Left ventricle myocardium superior (tissue), 1 donor: ENCODE measurements around the gene NCK1. TPM values are rescaled to one million over a fixed set of nuclear protein-coding genes. Genes with fewer than 3 reads are reported as not detected.
"Not testable (repeated sequence)": the region's sequence is repeated elsewhere in the genome, so short reads cannot be mapped to it uniquely, and the experiment has no call there.

ENCODE experiments used
- ATAC-seq: fragments of 200-7000 bp; cut with Tn5 transposase; one replicate; pipeline ENCODE4 v1.9.1; 2020; ENCODE audit warnings: mild to moderate bottlenecking, moderate library complexity
- DNase-seq: peaks from one replicate; pipeline ENCODE4 v3.0.0-alpha.2; 2020
- intact Hi-C: fragments of 100-400 bp; cut with micrococcal nuclease; formaldehyde crosslinking; loops from one replicate; pipeline ENCODE4 v1.11.0; 2022
- total RNA-seq: library from RNA; stranded (reverse); fragmentation: NEBNext Ultra II Directional; extraction: Animal tissue kit (Norgen Biotek cat#: 25700); gene quantifications from one replicate; pipeline ENCODE4 v1.2.1, GENCODE V29; 2021
- donor health status: DM: no; HTN: yes; CAD: no; lungs with severe emphysema.

The NCK1 gene
- total RNA-seq, 1 donor from 2014 or later: 22.4 TPM

DNA sequence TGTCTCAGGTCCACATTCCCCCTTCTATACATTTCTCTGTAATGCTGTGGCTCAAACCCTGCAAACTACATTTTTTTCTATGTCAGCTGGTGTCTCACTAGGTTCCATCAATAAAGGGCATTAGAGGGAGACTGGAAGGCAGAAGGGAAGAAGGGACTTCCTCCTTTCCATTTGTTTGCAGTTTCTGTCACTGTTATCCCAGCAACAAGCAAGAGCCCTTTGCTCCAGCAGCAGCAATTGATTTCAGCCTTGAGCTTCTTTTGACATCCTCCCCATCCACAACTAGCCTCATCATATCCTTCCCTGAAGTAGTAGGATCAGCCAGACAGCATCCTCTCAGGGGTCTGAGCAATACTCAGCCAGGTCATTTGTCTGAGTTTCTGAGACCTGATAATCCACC, 5.3 kb upstream of the NCK1 start:
- DNase-seq (no peak), ATAC-seq (no peak)
- intact Hi-C loops: no loop called here

- intact Hi-C loops: no loop called here
- ATAC-seq (no peak), DNase-seq (no peak)
These were observed 3.6 kb upstream of the NCK1 start for GRCh38 chr3:136858381-136858780.

DNA sequence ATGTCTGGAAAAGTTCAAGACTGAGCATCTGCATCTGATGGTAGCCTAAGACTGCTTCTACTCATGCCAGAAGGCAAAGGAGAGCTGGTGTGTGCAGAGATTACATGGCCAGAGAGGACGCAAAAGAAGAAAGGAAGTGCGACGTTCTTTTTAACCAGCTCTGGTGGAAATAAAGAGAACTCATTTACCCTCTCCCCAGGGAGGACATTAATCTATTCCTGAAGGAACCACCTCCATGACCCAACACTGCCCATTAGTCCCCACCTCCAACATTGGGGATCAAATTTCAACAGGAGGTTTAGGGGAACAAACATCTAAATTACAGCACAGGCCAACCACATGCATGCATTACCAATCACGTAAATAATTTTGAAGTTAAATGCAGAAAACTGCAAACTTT, 1.5 kb upstream of the NCK1 start:
- no peak for DNase-seq

GRCh38 chr3:136862617-136863322, 762 bp downstream of the NCK1 start:
- intact Hi-C loops: no loop called here
- DNase-seq (peak; percentile 72), ATAC-seq (peak; percentile 65)

More for the DNA sequence above, 1.5 kb upstream of the NCK1 start:
- no peak for ATAC-seq
- intact Hi-C loops: no loop called here

DNA sequence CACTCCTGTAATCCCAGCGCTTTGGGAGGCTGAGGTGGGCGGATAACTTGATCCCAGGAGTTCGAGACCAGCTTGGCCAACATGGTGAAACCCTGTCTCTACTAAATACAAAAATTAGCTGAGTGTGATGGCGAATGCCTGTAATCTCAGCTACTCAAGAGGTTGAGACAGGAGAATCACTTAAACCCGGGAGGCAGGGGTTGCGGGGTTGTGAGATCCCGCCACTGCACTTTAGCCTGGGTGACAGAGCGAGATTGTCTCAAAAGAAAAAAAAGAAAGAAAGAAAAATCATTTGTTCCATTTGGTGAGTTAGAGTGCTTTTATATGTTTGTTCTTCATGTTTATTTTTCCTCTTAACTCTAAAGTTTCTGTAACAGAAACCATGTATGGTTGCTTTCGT, 7.3 kb downstream of the NCK1 start:
- intact Hi-C loops: no loop called here
- ATAC-seq: no peak
- DNase-seq: no peak

DNA sequence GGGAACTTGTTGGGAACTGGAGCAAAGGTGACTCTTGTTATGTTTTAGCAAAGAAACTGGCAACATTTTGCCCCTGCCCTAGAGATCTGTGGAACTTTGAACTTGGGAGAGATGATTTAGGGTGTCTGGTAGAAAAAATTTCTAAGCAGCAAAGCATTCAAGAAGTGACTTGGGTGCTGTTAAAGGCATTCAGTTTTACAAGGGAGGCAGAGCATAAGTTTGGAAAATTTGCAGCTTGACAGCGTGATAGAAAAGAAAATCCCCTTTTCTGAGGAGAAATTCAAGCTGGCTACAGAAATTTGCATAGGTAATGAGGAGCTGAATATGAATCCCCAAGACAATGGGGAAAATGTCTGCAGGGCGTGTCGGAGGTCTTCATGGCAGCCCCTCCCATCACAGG, 10.2 kb downstream of the NCK1 start:
- intact Hi-C loops, ATAC-seq, DNase-seq: not testable (repeated sequence)

DNA sequence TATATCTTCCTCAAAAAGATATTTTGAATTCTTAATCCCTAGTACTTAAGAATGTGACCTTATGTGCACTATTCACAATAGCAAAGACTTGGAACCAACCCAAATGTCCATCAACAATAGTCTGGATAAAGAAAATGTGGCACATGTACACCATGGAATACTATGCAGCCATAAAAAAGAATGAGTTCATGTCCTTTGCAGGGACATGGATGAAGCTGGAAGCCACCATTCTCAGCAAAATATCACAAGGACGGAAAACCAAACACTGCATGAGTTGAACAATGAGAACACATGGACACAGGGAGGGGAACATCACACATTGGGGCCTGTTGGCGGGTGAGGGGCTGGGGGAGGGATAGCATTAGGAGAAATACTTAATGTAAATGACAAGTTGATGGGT, 17.5 kb downstream of the NCK1 start:
- intact Hi-C loops, ATAC-seq, DNase-seq: not testable (repeated sequence)

DNA sequence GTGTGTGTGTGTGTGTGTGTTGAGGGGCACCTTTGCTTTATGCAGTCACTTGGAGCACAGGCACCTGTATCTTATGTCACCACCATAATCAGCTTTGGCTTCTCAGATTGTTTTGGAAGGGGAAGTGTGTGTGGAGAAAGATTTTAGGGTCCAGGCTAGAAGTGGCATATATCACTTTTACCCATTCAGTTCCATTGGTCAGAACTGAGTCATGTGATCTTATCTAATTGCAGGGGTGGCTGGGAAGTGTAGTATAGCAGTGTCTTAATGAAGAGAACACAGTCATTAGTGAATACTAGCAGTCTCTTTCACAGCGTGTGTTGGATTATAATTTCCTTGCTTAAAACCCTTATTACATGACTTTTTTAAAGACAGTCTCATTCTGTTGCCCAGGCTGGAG, 20.6 kb downstream of the NCK1 start:
- ATAC-seq: no peak
- DNase-seq: no peak
- intact Hi-C loops: no loop called here

- DNase-seq (no peak), ATAC-seq (no peak)
- intact Hi-C loops: no loop called here
These were observed 22.1 kb downstream of the NCK1 start for GRCh38 chr3:136883967-136884720.

DNA sequence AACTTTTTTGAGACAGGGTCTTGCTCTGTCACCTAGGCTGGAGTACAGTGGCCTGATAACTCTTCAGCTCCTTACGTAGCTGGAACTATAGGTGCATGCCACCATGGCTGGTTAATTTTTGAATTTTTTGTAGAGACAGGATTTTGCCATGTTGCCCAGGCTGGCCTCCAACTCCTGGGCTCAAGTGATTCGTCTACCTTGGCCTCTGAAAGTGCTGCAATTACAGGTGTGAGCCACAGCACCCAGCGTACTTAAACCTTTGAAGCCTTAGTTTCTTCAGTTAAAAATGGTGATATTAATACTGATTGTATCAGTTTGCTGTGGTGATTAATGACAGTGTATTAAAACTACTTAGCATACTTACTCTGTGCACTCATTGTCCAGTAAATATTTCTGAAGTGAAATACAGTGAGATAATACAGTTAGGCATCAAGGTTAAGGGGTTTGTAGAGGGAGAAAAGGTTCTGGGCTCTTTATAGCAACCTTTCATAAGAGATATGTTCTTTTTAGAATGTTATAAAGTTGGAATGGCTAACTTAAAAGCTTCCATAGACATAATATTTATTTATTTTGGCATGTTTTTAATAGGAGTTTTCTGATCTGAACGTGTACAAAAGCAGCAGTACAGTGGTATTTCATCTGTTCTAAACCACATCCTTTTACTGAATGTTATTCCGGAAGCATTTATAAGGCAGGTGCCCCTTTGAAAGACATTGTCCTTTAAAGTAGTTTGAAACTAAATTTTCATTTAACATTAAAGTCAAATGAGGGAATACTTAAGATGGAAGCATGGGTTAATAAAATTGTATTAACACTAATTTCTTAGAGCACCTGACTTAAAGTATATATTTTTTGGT, 23.6 kb downstream of the NCK1 start:
- no peak for ATAC-seq
- DNase-seq: no peak
- intact Hi-C loops: no loop called here

DNA sequence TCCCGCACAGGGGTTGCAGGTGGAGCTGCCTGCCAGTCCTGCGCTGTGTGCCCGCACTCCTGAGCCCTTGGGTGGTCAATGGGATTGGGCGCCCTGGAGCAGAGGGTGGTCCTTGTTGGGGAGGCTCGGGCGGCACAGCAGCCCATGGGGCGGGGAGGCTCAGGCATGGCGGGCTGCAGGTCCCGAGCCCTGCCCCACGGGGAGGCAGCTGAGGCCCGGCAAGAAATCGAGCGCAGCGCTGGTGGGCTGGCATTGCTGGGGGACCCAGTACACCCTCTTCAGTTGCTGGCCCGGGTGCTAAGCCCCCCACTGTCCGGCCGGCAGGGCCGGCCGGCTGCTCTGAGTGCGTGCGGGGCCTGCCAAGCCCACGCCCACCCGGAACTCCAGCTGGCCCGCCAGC, 27.9 kb downstream of the NCK1 start:
- DNase-seq (no peak), ATAC-seq (no peak)
- intact Hi-C loops: no loop called here

DNA sequence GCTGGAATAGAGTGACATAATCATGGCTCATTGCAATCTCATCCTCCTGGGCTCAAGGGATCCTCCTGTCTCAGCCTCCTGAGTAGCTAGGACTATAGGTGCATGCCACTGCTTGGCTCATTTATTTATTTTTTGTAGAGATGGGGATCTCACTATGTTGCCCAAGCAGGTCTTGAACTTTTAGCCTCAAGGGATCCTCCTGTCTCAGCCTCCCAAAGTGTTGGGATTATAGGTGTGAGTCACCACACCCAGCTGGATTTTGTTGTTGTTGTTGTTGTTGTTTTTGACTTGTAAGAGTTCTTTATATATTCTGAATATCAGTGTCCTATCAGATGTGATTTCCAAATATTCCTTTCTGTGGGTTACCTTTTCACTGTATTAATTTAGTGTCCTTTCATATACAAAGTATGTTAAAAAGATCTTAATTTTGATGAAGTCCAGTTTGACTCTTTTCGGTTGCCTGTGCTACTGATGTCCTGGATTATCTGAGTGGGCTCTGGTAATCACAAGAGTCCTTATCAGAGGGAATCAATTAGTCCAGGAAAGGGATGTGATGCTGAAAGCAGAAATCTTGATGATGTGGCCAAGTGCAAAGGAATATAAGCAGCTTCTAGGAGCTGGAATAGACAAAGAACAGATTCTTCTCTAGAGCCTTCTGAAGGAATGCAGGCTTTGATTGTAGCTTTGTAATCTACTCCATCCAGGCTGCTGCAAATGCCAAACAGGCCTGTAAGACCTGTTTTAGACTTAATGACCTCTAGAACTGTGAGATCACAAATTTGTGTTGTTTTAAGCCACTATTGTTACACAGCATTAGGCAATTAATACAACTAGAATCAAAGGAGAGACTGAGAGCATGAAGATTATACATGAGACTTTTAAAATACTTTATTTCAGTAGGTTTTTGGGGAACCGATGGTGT, 30.2 kb downstream of the NCK1 start:
- DNase-seq: no peak
- no peak for ATAC-seq
- intact Hi-C loops: no loop called here

- ATAC-seq: no peak
- no peak for DNase-seq
- intact Hi-C loops: no loop called here
These were observed 31.9 kb downstream of the NCK1 start for GRCh38 chr3:136893848-136894443.

DNA sequence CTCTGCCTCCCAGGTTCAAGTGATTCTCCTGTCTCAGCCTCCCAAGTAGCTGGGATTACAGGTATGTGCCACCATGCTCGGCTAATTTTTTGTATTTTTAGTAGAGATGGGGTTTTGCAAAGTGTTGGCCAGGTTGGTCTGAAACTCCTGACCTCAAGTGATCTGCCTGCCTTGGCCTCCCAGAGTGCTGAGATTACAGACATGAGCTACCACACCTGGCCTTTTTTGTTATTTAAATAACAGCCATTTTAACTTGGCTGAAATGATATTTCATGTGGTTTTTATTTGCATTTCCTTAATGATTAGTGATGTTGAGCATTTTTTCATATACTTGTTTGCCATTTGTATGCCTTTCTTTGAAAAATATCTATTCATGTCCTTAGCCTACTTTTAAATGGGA, 35.2 kb downstream of the NCK1 start:
- DNase-seq, intact Hi-C loops, ATAC-seq: not testable (repeated sequence)

- intact Hi-C loops: no loop called here
- DNase-seq (no peak), ATAC-seq (peak; percentile 34)
These were observed 36.5 kb downstream of the NCK1 start for GRCh38 chr3:136898549-136898948.

GRCh38 chr3:136898954-136899353, 36.9 kb downstream of the NCK1 start:
- ATAC-seq (peak; percentile 28), DNase-seq (no peak)
- intact Hi-C loops: no loop called here

DNA sequence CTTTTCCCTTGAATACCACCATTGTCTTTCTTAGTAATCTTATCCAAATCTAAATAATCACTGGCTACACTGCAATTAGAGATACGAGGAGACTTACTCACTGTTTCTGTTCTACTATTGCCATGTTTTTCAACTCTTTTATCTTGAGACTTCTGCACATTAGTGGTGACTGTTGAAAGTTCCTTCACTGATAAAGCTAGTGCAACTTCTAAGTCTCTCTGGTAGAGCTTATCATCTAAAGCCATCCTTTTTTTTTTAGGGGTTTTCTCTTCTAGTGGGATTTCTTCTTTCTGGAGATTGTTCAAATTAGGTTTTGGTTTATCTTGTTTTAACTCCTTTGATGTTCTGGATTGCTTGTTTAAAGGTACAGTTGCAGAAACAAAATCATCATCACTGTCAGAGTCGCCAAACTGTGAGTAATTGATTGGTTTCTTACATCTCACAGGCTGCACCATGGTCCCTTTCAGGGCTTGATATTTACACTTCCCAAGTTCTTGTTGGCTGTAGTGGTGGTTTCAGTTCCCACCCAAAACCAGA, 37.7 kb downstream of the NCK1 start:
- intact Hi-C loops: no loop called here
- ATAC-seq (no peak), DNase-seq (no peak)

GRCh38 chr3:136900694-136901093, 38.7 kb downstream of the NCK1 start:
- DNase-seq, ATAC-seq, intact Hi-C loops: not testable (repeated sequence)
